HepG2 (cell line): ENCODE measurements around the gene PRKAG1. TPM values are rescaled to one million over a fixed set of nuclear protein-coding genes. Genes with fewer than 3 reads are reported as not detected.
A peak's percentile ranks its signal among the peaks of the same experiment; 100 is the strongest.

Source experiments
- CCAR2 ChIP-seq: fragments of 200-400 bp; formaldehyde crosslinking; optimal IDR thresholded peaks from 2 replicates; pipeline ENCODE3; 2018; ENCODE audit warnings: low read depth, mild to moderate bottlenecking, low read length, moderate library complexity
- ELK4 ChIP-seq: sonication (generic); formaldehyde crosslinking; IDR thresholded peaks from 2 replicates; pipeline ENCODE4 v1.9.0; 2021; ENCODE audit warnings: missing genetic modification reagents, borderline replicate concordance
- GLI4 ChIP-seq: sonication (generic); formaldehyde crosslinking; IDR thresholded peaks from 2 replicates; pipeline ENCODE4 v1.5.1; 2020; ENCODE audit warnings: missing genetic modification reagents, mild to moderate bottlenecking, moderate library complexity, borderline replicate concordance
- HMG20A ChIP-seq: IDR thresholded peaks from 2 replicates; pipeline ENCODE4 v1.6.1; 2016; ENCODE audit warnings: borderline replicate concordance
- HNRNPUL1 ChIP-seq: fragments of 200-400 bp; formaldehyde crosslinking; IDR thresholded peaks from 2 replicates; pipeline ENCODE4 v1.6.1; 2017; ENCODE audit warnings: low read depth, mild to moderate bottlenecking, low read length, moderate library complexity
- PCBP2 ChIP-seq: fragments of 200-400 bp; formaldehyde crosslinking; optimal IDR thresholded peaks from 2 replicates; pipeline ENCODE3; 2018; ENCODE audit warnings: low read length, low read depth; ENCODE audit not compliant: poor library complexity, severe bottlenecking
- RBM22 ChIP-seq: fragments of 200-400 bp; formaldehyde crosslinking; optimal IDR thresholded peaks from 2 replicates; pipeline ENCODE3; 2017; ENCODE audit warnings: mild to moderate bottlenecking, low read length, moderate library complexity
- polyA plus RNA-seq, 8 experiments: library from polyadenylated mRNA; depleted of rRNA in 3 of 8; stranded (reverse) in 7 of 8; unstranded in 1 of 8; fragments of >200 nt; fragmentation: Illumina TruSeq in 4 of 8; extraction: Trizol in 4 of 8; gene quantifications; 2 replicates each; pipeline versions ENCODE4 v1.2.1 to v1.2.3, GENCODE V29; 2011 to 2016; ENCODE audit warnings: low read depth in 4 of 8, missing spikeins in 1 of 8, mixed read lengths in 1 of 8; ENCODE audit not compliant: insufficient read depth in 1 of 8
- total RNA-seq, 5 experiments: library from RNA; depleted of rRNA; stranded (reverse); fragments of >200 nt; fragmentation: Illumina TruSeq; extraction: Trizol; gene quantifications; 2 replicates each; pipeline ENCODE4 v1.2.3, GENCODE V29; 2016; ENCODE audit warnings: low read depth in 1 of 5
- TF ChIP-seq, protein P1 (sequence below): sonication (generic); formaldehyde crosslinking; IDR thresholded peaks from 2 replicates; pipeline ENCODE4 v1.5.1; 2020; ENCODE audit warnings: mild to moderate bottlenecking, missing genetic modification reagents
- TF ChIP-seq, protein P2 (sequence below): sonication (generic); formaldehyde crosslinking; IDR thresholded peaks from 2 replicates; pipeline ENCODE4 v1.5.0; 2020; ENCODE audit warnings: missing genetic modification reagents, mild to moderate bottlenecking, borderline replicate concordance
- TF ChIP-seq, protein P3 (sequence below): sonication (generic); formaldehyde crosslinking; IDR thresholded peaks from 2 replicates; pipeline ENCODE4 v1.4.0; 2020; ENCODE audit warnings: missing genetic modification reagents, borderline replicate concordance
- TF ChIP-seq, protein P4 (sequence below): sonication (generic); formaldehyde crosslinking; conservative IDR thresholded peaks from 2 replicates; pipeline ENCODE4 v1.5.0; 2020; ENCODE audit warnings: missing genetic modification reagents
- TF ChIP-seq, protein P5 (sequence below): sonication (generic); formaldehyde crosslinking; IDR thresholded peaks from 2 replicates; pipeline ENCODE4 v1.9.0; 2021; ENCODE audit warnings: missing genetic modification reagents, mild to moderate bottlenecking, borderline replicate concordance

PRKAG1 gene
- total and polyA plus RNA-seq, 2 of the 13 experiments (the other 11 are each of a cell fraction or from before 2014, with no cell fraction given) = 26.1 to 32.8 TPM

DNA sequence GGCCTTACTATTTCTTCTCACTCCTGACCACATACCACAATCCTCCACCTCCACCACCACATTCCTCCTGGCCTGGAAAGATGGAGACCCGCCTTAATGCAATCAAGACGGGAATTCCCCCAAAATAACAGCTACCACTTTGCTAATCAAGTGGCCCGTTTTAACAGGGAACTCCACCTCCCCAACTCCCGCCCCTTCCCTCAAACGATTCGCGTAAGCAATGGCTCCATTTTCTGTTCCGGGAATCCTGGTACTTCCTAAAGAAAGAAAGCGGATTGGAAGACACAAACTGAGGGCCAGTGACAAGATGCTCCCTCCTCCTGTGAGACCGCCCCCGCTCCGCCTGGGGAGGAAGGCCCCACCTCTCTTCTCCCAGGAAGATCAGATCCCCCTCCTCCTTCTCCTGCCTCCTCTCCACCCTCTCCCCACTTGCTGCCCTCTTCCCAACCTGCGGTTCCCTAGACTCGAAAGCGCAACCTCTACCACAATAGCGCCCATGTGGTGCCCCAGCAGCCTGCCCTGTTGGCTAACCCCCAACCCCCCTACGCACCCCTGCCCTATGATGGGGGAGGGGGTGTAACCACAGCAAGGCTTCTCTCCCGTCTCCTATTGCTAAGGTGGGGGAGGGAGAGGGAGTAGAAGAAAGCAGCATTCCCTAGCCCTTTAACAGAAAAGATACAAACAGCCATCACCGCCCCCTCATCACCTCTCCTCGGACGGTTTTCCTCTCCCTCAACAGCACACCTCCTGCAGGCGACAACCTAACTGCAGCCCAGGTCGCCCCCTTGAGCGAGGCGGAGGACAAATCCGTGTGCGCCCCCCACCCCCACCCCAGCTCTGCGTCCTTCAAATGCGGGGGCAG lies 62.1 kb downstream of the PRKAG1 start (continued):
- TF ChIP-seq, protein P1, sequence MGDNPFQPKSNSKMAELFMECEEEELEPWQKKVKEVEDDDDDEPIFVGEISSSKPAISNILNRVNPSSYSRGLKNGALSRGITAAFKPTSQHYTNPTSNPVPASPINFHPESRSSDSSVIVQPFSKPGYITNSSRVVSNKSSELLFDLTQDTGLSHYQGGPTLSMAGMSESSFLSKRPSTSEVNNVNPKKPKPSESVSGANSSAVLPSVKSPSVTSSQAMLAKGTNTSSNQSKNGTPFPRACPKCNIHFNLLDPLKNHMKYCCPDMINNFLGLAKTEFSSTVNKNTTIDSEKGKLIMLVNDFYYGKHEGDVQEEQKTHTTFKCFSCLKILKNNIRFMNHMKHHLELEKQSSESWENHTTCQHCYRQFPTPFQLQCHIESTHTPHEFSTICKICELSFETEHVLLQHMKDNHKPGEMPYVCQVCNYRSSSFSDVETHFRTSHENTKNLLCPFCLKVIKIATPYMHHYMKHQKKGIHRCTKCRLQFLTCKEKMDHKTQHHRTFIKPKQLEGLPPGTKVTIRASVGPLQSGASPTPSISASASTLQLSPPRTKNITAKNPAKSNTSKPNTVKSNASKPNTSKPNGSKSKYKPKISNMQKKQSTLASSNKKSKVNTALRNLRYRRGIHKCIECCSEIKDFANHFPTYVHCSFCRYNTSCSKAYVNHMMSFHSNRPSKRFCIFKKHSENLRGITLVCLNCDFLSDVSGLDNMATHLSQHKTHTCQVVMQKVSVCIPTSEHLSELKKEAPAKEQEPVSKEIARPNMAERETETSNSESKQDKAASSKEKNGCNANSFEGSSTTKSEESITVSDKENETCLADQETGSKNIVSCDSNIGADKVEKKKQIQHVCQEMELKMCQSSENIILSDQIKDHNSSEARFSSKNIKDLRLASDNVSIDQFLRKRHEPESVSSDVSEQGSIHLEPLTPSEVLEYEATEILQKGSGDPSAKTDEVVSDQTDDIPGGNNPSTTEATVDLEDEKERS (CRISPR knock-in tag) = no peak; the same call in 1 of the 2 replicates
- TF ChIP-seq GLI4 (no peak), PCBP2 (peak; percentile 46), HNRNPUL1 (no peak), CCAR2 (no peak), RBM22 (no peak), ELK4 (CRISPR knock-in tag) (no peak), HMG20A (CRISPR knock-in tag) (no peak)
- TF ChIP-seq, protein P2, sequence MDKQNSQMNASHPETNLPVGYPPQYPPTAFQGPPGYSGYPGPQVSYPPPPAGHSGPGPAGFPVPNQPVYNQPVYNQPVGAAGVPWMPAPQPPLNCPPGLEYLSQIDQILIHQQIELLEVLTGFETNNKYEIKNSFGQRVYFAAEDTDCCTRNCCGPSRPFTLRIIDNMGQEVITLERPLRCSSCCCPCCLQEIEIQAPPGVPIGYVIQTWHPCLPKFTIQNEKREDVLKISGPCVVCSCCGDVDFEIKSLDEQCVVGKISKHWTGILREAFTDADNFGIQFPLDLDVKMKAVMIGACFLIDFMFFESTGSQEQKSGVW (CRISPR knock-in tag) = no peak
- TF ChIP-seq, protein P3, sequence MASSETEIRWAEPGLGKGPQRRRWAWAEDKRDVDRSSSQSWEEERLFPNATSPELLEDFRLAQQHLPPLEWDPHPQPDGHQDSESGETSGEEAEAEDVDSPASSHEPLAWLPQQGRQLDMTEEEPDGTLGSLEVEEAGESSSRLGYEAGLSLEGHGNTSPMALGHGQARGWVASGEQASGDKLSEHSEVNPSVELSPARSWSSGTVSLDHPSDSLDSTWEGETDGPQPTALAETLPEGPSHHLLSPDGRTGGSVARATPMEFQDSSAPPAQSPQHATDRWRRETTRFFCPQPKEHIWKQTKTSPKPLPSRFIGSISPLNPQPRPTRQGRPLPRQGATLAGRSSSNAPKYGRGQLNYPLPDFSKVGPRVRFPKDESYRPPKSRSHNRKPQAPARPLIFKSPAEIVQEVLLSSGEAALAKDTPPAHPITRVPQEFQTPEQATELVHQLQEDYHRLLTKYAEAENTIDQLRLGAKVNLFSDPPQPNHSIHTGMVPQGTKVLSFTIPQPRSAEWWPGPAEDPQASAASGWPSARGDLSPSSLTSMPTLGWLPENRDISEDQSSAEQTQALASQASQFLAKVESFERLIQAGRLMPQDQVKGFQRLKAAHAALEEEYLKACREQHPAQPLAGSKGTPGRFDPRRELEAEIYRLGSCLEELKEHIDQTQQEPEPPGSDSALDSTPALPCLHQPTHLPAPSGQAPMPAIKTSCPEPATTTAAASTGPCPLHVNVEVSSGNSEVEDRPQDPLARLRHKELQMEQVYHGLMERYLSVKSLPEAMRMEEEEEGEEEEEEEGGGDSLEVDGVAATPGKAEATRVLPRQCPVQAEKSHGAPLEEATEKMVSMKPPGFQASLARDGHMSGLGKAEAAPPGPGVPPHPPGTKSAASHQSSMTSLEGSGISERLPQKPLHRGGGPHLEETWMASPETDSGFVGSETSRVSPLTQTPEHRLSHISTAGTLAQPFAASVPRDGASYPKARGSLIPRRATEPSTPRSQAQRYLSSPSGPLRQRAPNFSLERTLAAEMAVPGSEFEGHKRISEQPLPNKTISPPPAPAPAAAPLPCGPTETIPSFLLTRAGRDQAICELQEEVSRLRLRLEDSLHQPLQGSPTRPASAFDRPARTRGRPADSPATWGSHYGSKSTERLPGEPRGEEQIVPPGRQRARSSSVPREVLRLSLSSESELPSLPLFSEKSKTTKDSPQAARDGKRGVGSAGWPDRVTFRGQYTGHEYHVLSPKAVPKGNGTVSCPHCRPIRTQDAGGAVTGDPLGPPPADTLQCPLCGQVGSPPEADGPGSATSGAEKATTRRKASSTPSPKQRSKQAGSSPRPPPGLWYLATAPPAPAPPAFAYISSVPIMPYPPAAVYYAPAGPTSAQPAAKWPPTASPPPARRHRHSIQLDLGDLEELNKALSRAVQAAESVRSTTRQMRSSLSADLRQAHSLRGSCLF (CRISPR knock-in tag) = no peak
- TF ChIP-seq, protein P4, sequence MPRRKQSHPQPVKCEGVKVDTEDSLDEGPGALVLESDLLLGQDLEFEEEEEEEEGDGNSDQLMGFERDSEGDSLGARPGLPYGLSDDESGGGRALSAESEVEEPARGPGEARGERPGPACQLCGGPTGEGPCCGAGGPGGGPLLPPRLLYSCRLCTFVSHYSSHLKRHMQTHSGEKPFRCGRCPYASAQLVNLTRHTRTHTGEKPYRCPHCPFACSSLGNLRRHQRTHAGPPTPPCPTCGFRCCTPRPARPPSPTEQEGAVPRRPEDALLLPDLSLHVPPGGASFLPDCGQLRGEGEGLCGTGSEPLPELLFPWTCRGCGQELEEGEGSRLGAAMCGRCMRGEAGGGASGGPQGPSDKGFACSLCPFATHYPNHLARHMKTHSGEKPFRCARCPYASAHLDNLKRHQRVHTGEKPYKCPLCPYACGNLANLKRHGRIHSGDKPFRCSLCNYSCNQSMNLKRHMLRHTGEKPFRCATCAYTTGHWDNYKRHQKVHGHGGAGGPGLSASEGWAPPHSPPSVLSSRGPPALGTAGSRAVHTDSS = no peak
- TF ChIP-seq, protein P5, sequence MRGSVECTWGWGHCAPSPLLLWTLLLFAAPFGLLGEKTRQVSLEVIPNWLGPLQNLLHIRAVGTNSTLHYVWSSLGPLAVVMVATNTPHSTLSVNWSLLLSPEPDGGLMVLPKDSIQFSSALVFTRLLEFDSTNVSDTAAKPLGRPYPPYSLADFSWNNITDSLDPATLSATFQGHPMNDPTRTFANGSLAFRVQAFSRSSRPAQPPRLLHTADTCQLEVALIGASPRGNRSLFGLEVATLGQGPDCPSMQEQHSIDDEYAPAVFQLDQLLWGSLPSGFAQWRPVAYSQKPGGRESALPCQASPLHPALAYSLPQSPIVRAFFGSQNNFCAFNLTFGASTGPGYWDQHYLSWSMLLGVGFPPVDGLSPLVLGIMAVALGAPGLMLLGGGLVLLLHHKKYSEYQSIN (CRISPR knock-in tag) = no peak
